ENCODE data around the gene MARK2.

Gene MARK2

DNA sequence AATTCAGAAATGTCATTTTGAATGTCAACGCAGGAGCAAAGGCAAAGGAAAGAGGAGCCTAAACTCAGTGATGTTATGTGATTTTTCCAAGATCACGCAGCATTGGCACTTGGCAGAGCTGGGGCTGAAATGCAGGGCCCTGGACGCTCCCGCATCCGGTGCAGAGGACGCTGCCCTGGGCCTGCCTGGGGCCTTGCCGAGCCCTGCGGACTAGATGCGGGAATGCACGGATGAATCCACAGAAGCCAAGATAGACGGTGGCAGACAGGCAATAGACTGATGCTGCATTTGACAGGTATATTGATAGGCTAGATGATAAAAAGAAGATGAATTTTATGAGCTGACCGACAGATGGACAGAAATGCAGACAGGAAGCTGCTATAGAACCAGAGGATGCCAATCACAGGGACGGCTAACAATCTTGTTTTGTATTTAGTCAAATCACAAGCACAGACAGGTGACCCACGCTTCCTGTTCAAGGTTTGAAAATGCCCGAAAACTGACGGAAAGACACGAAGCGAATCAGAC, 696 bp upstream of the MARK2 start:
- Histone ChIP-seq H3K4me1 (ENCODE audit: insufficient read depth, insufficient read length) (peaks cover 21% of the 10 kb centered on the region), H3K27me3 (ENCODE audit: insufficient read depth, insufficient read length) (no peaks in the 10 kb centered on the region), H3K4me3 (ENCODE audit: insufficient read length, low read depth) (no peak overlapping the region), H3K9ac (ENCODE audit: insufficient read length, low read depth) (peak overlapping the region; percentile 86), H3K36me3 (ENCODE audit: insufficient read depth, insufficient read length, low read length) (peaks cover 7% of the 10 kb centered on the region), H3K9me3 (ENCODE audit: insufficient read depth, low read length) (no peaks in the 10 kb centered on the region)
- TF ChIP-seq YY1 (IDR thresholded peaks at IDR 0.05; ENCODE audit: insufficient read depth, insufficient read length) = no peak
- TF ChIP-seq SUZ12 (IDR thresholded peaks at IDR 0.05; ENCODE audit: extremely low read depth, insufficient read depth, insufficient read length) = no peak
- no peak for TF ChIP-seq ZNF274 (IDR thresholded peaks at IDR 0.05; ENCODE audit: low read depth, low read length)
- DNase-seq (ENCODE audit: low read depth, low spot score) = no peak

DNA sequence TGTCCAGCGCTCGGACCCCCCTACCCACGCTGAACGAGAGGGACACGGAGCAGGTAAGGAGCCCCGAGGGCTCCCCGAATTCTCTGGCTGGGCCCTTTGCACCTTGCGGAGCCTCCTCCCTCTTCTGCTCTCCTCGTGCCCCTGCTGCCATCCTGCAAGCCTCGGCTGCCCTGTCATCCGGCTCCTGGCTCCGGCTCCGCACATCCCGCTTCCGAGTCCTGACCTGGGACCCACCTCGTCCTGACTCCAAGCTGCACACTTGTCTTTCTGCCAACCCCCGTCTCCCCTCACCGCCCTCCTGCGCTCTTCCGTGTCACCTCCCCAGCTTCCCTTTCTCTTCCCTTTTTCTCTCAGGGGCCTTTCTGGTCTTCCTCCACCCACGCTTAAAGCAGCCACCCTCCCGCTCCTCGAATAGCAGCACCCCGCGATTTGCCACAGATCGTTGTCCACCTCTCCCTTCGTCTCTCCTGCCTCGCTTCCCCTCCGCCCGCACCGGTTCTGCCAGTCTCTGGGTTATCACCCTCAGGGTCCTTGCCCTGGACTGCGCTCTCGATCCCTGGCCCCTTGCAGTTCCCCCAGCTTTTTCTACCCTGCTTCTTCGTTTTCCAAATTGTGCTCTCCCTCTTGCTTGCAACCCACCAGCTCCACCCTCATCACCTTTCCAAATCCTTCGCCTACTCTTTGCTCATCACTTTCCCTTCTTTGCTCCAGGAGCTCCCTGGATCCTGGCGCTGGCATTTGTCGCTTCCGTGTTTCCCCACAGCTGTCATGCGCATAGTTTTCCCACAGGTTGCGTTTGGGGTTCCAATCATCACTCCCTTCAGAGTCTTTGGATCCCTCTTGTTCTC, 822 bp downstream of the MARK2 start:
- peak overlapping the region; percentile 96 for H3K9ac ChIP-seq (ENCODE audit: insufficient read length, low read depth)
- no peak for DNase-seq (ENCODE audit: low read depth, low spot score)
- no peaks in the 10 kb centered on the region for H3K9me3 ChIP-seq (ENCODE audit: insufficient read depth, low read length)
- H3K4me3 ChIP-seq (ENCODE audit: insufficient read length, low read depth) = peak overlapping the region; percentile 92
- peaks cover 24% of the 10 kb centered on the region for H3K4me1 ChIP-seq (ENCODE audit: insufficient read depth, insufficient read length)
- TF ChIP-seq YY1 (IDR thresholded peaks at IDR 0.05; ENCODE audit: insufficient read depth, insufficient read length) = no peak
- no peak for TF ChIP-seq SUZ12 (IDR thresholded peaks at IDR 0.05; ENCODE audit: extremely low read depth, insufficient read depth, insufficient read length)
- no peak for TF ChIP-seq ZNF274 (IDR thresholded peaks at IDR 0.05; ENCODE audit: low read depth, low read length)
- no peaks in the 10 kb centered on the region for H3K27me3 ChIP-seq (ENCODE audit: insufficient read depth, insufficient read length)
- peaks cover 17% of the 10 kb centered on the region for H3K36me3 ChIP-seq (ENCODE audit: insufficient read depth, insufficient read length, low read length)

DNA sequence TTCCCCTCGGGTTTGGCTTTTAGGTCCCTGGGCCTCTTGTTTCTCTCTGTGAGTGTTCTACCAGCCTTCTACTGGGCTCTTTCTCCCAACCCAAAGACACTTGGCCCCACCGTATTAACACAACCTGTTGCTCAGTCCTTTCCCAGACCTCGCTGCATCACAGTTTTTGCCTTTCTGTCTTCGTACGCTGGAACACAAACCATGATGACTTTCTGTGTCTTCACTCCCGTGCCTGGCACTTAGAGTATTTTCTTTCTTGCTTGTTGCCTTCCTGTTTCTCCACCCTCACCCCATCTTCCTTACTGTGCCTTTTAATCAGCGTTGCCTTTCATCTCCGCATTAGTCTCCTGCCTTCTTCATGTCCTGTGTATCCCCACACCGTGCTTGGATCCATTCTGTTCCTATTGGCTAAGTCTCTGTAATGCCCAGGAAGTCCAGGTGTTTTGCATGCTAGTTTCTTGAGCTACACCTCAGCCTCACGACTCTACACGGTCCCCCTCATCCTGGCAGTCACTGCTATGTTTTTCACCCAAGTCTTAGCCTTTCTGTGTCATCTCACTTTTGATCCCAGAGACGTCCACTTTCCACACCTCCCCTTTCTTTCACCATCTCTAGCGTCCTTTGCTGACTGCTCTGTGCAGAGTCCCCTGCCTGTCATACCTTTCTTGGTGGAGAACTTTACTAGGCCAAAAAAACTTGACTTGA, 1.6 kb downstream of the MARK2 start:
- H3K36me3 ChIP-seq (ENCODE audit: insufficient read depth, insufficient read length, low read length) = peaks cover 17% of the 10 kb centered on the region
- H3K9ac ChIP-seq (ENCODE audit: insufficient read length, low read depth) = peak overlapping the region; percentile 96
- no peak for TF ChIP-seq ZNF274 (IDR thresholded peaks at IDR 0.05; ENCODE audit: low read depth, low read length)
- TF ChIP-seq SUZ12 (IDR thresholded peaks at IDR 0.05; ENCODE audit: extremely low read depth, insufficient read depth, insufficient read length) = no peak
- TF ChIP-seq YY1 (IDR thresholded peaks at IDR 0.05; ENCODE audit: insufficient read depth, insufficient read length) = no peak
- peaks cover 20% of the 10 kb centered on the region for H3K4me1 ChIP-seq (ENCODE audit: insufficient read depth, insufficient read length)
- no peak for DNase-seq (ENCODE audit: low read depth, low spot score)
- peak overlapping the region; percentile 92 for H3K4me3 ChIP-seq (ENCODE audit: insufficient read length, low read depth)
- no peaks in the 10 kb centered on the region for H3K9me3 ChIP-seq (ENCODE audit: insufficient read depth, low read length)
- no peaks in the 10 kb centered on the region for H3K27me3 ChIP-seq (ENCODE audit: insufficient read depth, insufficient read length)

DNA sequence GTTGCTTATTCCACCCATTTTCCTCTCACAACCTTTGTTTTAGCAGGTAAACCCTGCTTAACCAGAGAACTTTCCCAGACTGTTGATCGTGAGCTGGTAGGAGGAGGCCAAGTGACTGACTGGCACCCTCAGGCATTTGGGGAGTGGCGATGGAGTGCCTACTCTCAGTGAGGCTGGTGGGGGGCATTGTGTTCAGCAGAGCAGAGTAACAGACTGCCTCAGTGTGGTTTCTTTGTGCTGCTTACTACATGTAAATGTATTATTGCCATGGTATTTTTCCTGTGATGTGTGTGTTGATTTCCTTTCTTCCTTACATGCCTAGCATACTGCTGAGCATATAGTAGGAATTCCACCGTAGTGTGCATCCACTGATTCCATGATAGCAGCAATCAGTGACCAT, 2.6 kb downstream of the MARK2 start:
- Histone ChIP-seq H3K4me3 (ENCODE audit: insufficient read length, low read depth) (no peak overlapping the region), H3K9ac (ENCODE audit: insufficient read length, low read depth) (peak overlapping the region; percentile 63)

DNA sequence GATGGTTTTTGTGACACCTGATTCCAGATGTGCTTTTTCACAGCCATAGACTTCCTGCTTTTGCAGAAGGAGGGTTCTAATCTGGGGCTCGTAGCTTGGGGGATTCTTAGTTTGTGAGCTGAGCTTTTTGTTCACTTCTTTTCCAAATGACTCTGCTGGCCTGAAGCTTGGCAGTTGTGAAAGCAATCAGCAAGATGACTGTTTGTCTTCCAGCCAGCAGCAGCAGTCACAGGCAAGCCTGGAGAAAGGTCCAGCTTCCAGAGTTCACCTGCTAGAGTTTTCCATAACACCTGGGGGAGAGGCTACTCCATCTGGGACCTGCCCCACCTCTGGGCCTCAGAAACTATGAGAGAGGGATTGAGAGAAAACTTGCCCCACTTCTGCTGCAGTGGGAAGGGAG, 4.1 kb downstream of the MARK2 start:
- peaks cover 25% of the 10 kb centered on the region for H3K36me3 ChIP-seq (ENCODE audit: insufficient read depth, insufficient read length, low read length)
- TF ChIP-seq YY1 (IDR thresholded peaks at IDR 0.05; ENCODE audit: insufficient read depth, insufficient read length) (no peak), SUZ12 (IDR thresholded peaks at IDR 0.05; ENCODE audit: extremely low read depth, insufficient read depth, insufficient read length) (no peak), ZNF274 (IDR thresholded peaks at IDR 0.05; ENCODE audit: low read depth, low read length) (no peak)
- H3K27me3 ChIP-seq (ENCODE audit: insufficient read depth, insufficient read length) = no peaks in the 10 kb centered on the region
- no peak overlapping the region for H3K4me3 ChIP-seq (ENCODE audit: insufficient read length, low read depth)
- no peak overlapping the region for H3K9ac ChIP-seq (ENCODE audit: insufficient read length, low read depth)
- DNase-seq (ENCODE audit: low read depth, low spot score) = no peak
- H3K9me3 ChIP-seq (ENCODE audit: insufficient read depth, low read length) = no peaks in the 10 kb centered on the region
- H3K4me1 ChIP-seq (ENCODE audit: insufficient read depth, insufficient read length) = peaks cover 20% of the 10 kb centered on the region

More for the DNA sequence above, 2.6 kb downstream of the MARK2 start:
- Histone ChIP-seq H3K4me1 (ENCODE audit: insufficient read depth, insufficient read length) (peaks cover 20% of the 10 kb centered on the region), H3K9me3 (ENCODE audit: insufficient read depth, low read length) (no peaks in the 10 kb centered on the region), H3K27me3 (ENCODE audit: insufficient read depth, insufficient read length) (no peaks in the 10 kb centered on the region), H3K36me3 (ENCODE audit: insufficient read depth, insufficient read length, low read length) (peaks cover 17% of the 10 kb centered on the region)
- DNase-seq (ENCODE audit: low read depth, low spot score) = no peak
- TF ChIP-seq YY1 (IDR thresholded peaks at IDR 0.05; ENCODE audit: insufficient read depth, insufficient read length) (no peak), ZNF274 (IDR thresholded peaks at IDR 0.05; ENCODE audit: low read depth, low read length) (no peak), SUZ12 (IDR thresholded peaks at IDR 0.05; ENCODE audit: extremely low read depth, insufficient read depth, insufficient read length) (no peak)

DNA sequence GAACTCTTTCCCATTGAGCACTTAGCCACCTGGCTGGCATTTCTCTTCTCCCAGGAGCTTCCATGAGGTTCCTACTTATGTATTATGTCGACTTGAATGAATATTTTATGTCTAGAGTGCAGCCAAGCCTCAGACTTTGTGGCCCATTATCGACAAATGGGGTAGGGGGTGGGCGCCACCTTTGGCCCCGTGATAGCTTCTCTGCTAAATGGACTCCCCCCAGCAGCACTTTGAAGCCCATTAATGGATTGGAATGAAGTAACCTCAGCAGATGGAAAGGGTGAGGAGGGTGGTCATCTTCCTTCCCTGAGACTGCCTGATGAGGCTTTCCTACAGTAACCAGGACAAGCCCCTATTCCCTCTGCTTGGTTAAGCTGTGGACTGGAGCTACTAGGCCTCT, 5.9 kb downstream of the MARK2 start:
- Histone ChIP-seq H3K27me3 (ENCODE audit: insufficient read depth, insufficient read length) (no peaks in the 10 kb centered on the region), H3K9ac (ENCODE audit: insufficient read length, low read depth) (no peak overlapping the region), H3K4me1 (ENCODE audit: insufficient read depth, insufficient read length) (peaks cover 18% of the 10 kb centered on the region), H3K4me3 (ENCODE audit: insufficient read length, low read depth) (no peak overlapping the region), H3K36me3 (ENCODE audit: insufficient read depth, insufficient read length, low read length) (peaks cover 32% of the 10 kb centered on the region), H3K9me3 (ENCODE audit: insufficient read depth, low read length) (no peaks in the 10 kb centered on the region)
- DNase-seq (ENCODE audit: low read depth, low spot score) = no peak
- TF ChIP-seq YY1 (IDR thresholded peaks at IDR 0.05; ENCODE audit: insufficient read depth, insufficient read length) = no peak
- TF ChIP-seq ZNF274 (IDR thresholded peaks at IDR 0.05; ENCODE audit: low read depth, low read length) = no peak
- no peak for TF ChIP-seq SUZ12 (IDR thresholded peaks at IDR 0.05; ENCODE audit: extremely low read depth, insufficient read depth, insufficient read length)

DNA sequence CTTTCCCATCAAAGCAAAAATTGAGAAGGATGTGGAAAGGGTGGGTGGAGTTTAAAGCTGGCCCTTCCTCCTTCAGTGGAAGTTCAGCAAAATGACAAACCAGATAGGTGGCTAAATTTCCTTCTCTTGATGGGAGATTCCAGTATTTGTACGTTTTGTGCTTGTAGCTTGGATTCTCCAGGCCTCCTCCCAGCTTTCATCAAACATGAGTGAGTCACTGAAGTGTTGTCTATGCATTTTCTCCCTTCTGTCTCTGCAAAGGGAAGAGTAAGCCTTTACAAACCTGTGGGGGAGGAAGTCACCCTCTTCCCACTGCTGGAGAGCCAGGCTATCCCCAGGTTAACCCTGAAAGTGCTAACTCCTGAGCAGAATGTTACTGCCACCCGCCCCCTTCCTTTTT, 6.4 kb downstream of the MARK2 start:
- no peak for DNase-seq (ENCODE audit: low read depth, low spot score)
- peaks cover 17% of the 10 kb centered on the region for H3K4me1 ChIP-seq (ENCODE audit: insufficient read depth, insufficient read length)
- TF ChIP-seq SUZ12 (IDR thresholded peaks at IDR 0.05; ENCODE audit: extremely low read depth, insufficient read depth, insufficient read length) (no peak), YY1 (IDR thresholded peaks at IDR 0.05; ENCODE audit: insufficient read depth, insufficient read length) (no peak), ZNF274 (IDR thresholded peaks at IDR 0.05; ENCODE audit: low read depth, low read length) (no peak)
- H3K27me3 ChIP-seq (ENCODE audit: insufficient read depth, insufficient read length) = no peaks in the 10 kb centered on the region
- H3K4me3 ChIP-seq (ENCODE audit: insufficient read length, low read depth) = no peak overlapping the region
- H3K36me3 ChIP-seq (ENCODE audit: insufficient read depth, insufficient read length, low read length) = peaks cover 33% of the 10 kb centered on the region
- H3K9ac ChIP-seq (ENCODE audit: insufficient read length, low read depth) = no peak overlapping the region
- H3K9me3 ChIP-seq (ENCODE audit: insufficient read depth, low read length) = no peaks in the 10 kb centered on the region

Measured in NT2/D1 (cell line).